ENCODE results near the gene KIAA1671.

- TF ChIP-seq CTCF (IDR thresholded peaks at IDR 0.05) (no peak), POLR2AphosphoS5 (IDR thresholded peaks at IDR 0.05) (no peak), POLR2A (IDR thresholded peaks at IDR 0.05) (no peak)
These were observed 87.2 kb downstream of the KIAA1671 start for GRCh38 chr22:25039754-25040153.

All from breast epithelium (tissue), 3 donors.